Liver (tissue), 9 donors: ENCODE results near the gene SAE1. TPM values are rescaled to one million over a fixed set of nuclear protein-coding genes. Genes with fewer than 3 reads are reported as not detected.

ENCODE experiments used
- DNase-seq: peaks from one replicate; pipeline ENCODE4 v3.0.0-alpha.2; 2017; ENCODE audit warnings: low spot score
- H3K27ac ChIP-seq, 2 donors: one replicate each; pipeline ENCODE4 v1.7.0; 2013; ENCODE audit warnings: inconsistent platforms in 2 of 2, low read length in 2 of 2, control low read depth in 1 of 2, low read depth in 1 of 2, mild to moderate bottlenecking in 1 of 2
- H3K27me3 ChIP-seq, 4 donors: one replicate each; pipeline versions ENCODE4 v1.6.1 to v1.7.0; 2013; ENCODE audit warnings: low read length in 3 of 4, inconsistent platforms in 1 of 4, mild to moderate bottlenecking in 1 of 4, moderate library complexity in 1 of 4; ENCODE audit not compliant: control insufficient read depth in 4 of 4, insufficient read depth in 4 of 4
- H3K36me3 ChIP-seq, 4 donors: one replicate each; pipeline versions ENCODE4 v1.6.1 to v1.7.0; 2013; ENCODE audit warnings: low read length in 3 of 4, mild to moderate bottlenecking in 3 of 4, low read depth in 1 of 4, moderate library complexity in 1 of 4; ENCODE audit not compliant: control insufficient read depth in 4 of 4, insufficient read depth in 3 of 4
- H3K4me1 ChIP-seq, 4 donors: one replicate each; pipeline versions ENCODE4 v1.6.1 to v1.7.0; 2013; ENCODE audit warnings: low read length in 3 of 4, mild to moderate bottlenecking in 3 of 4, moderate library complexity in 1 of 4; ENCODE audit not compliant: control insufficient read depth in 4 of 4, insufficient read depth in 4 of 4
- H3K4me3 ChIP-seq, 3 donors: one replicate each; pipeline versions ENCODE4 v1.6.1 to v1.7.0; 2013; ENCODE audit warnings: low read length in 3 of 3, control low read depth in 1 of 3, low read depth in 1 of 3, mild to moderate bottlenecking in 1 of 3
- H3K9ac ChIP-seq, 2 donors: one replicate each; pipeline ENCODE4 v1.7.0; 2013; ENCODE audit warnings: low read length in 2 of 2, mild to moderate bottlenecking in 2 of 2, moderate library complexity in 2 of 2, control low read depth in 1 of 2, low read depth in 1 of 2
- H3K9me3 ChIP-seq, 4 donors: one replicate each; pipeline versions ENCODE4 v1.6.1 to v1.7.0; 2013; ENCODE audit warnings: low read length in 3 of 4; ENCODE audit not compliant: control insufficient read depth in 4 of 4
- EGR1 ChIP-seq, 2 donors: IDR thresholded peaks; 2 replicates each; pipeline ENCODE4 v1.6.1; 2016 to 2018; ENCODE audit warnings: antibody characterized with exemption in 2 of 2, low read depth in 2 of 2
- FOXA1 ChIP-seq: IDR thresholded peaks from 2 replicates; pipeline ENCODE4 v1.6.1; 2016; ENCODE audit warnings: antibody characterized with exemption
- FOXA2 ChIP-seq: IDR thresholded peaks from 2 replicates; pipeline ENCODE4 v1.6.1; 2016; ENCODE audit warnings: antibody characterized with exemption
- GABPA ChIP-seq, 2 donors: IDR thresholded peaks in 1 of 2; conservative IDR thresholded peaks in 1 of 2; 2 replicates each; pipeline ENCODE4 v1.6.1; 2016; ENCODE audit warnings: antibody characterized with exemption in 2 of 2, mild to moderate bottlenecking in 1 of 2, moderate library complexity in 1 of 2
- HNF4A ChIP-seq, 2 donors: conservative IDR thresholded peaks; 2 replicates each; pipeline ENCODE4 v1.6.1; 2016; ENCODE audit warnings: antibody characterized with exemption in 2 of 2, mild to moderate bottlenecking in 2 of 2
- HNF4G ChIP-seq: IDR thresholded peaks from 2 replicates; pipeline ENCODE4 v1.6.1; 2016; ENCODE audit warnings: antibody characterized with exemption
- JUND ChIP-seq, 2 donors: IDR thresholded peaks; 2 replicates each; pipeline ENCODE4 v1.6.1; 2016; ENCODE audit warnings: antibody characterized with exemption in 2 of 2
- NR2F2 ChIP-seq: IDR thresholded peaks from 2 replicates; pipeline ENCODE4 v1.6.1; 2016; ENCODE audit warnings: antibody characterized with exemption
- RAD21 ChIP-seq, 2 donors: IDR thresholded peaks; 2 replicates each; pipeline ENCODE4 v1.6.1; 2016; ENCODE audit warnings: antibody characterized with exemption in 2 of 2, mild to moderate bottlenecking in 2 of 2
- RXRA ChIP-seq, 2 donors: IDR thresholded peaks; 2 replicates each; pipeline ENCODE4 v1.6.1; 2017 to 2018; ENCODE audit warnings: antibody characterized with exemption in 2 of 2, mild to moderate bottlenecking in 1 of 2
- SP1 ChIP-seq: IDR thresholded peaks from 2 replicates; pipeline ENCODE4 v1.6.1; 2018; ENCODE audit warnings: antibody characterized with exemption, mild to moderate bottlenecking
- TAF1 ChIP-seq: conservative IDR thresholded peaks from 2 replicates; pipeline ENCODE4 v1.6.1; 2016; ENCODE audit warnings: antibody characterized with exemption, mild to moderate bottlenecking
- YY1 ChIP-seq: IDR thresholded peaks from 2 replicates; pipeline ENCODE4 v1.6.1; 2016; ENCODE audit warnings: antibody characterized with exemption, mild to moderate bottlenecking
- WGBS: extraction: QIAGEN DNeasy Blood & Tissue Kit; methylation state at CpG from one replicate; pipeline ENCODE4 v1.1.7; 2013; 5-methylcytosine and 5-hydroxymethylcytosine counted together
- polyA plus RNA-seq, 2 donors: library from polyadenylated mRNA; stranded (reverse) in 1 of 2; unstranded in 1 of 2; fragments of 200-250 nt in 1 of 2; fragments of >200 nt in 1 of 2; fragmentation: Nextera tagmentation in 1 of 2; extraction: Ambion mirVana in 1 of 2; gene quantifications; one replicate each; pipeline versions ENCODE4 v1.2.1 to v1.2.3, GENCODE V29; 2013 to 2015
- total RNA-seq, 2 donors: library from RNA; depleted of rRNA; stranded (reverse); fragments of >200 nt; gene quantifications; one replicate each; pipeline ENCODE4 v1.2.3, GENCODE V29; 2014
- TF ChIP-seq, protein P1 (sequence below): fragments of 150-350 bp; IDR thresholded peaks from 2 replicates; pipeline ENCODE4 v1.5.1; 2017; ENCODE audit warnings: improper control_type of control experiment, low read depth, low read length; ENCODE audit not compliant: missing input control
- TF ChIP-seq, protein P2 (sequence below): IDR thresholded peaks from 2 replicates; pipeline ENCODE4 v1.6.1; 2016; ENCODE audit warnings: antibody characterized with exemption
- TF ChIP-seq, protein P3 (sequence below): IDR thresholded peaks from 2 replicates; pipeline ENCODE4 v1.6.1; 2016; ENCODE audit warnings: antibody characterized with exemption
- TF ChIP-seq, protein P4 (sequence below): IDR thresholded peaks from 2 replicates; pipeline ENCODE4 v1.6.1; 2016; ENCODE audit warnings: antibody characterized with exemption
- TF ChIP-seq, protein P5 (sequence below): IDR thresholded peaks from 2 replicates; pipeline ENCODE4 v1.6.1; 2016; ENCODE audit warnings: antibody characterized with exemption, mild to moderate bottlenecking
- donor health status: healthy.
- donor health status: healthy.
- donor health status: healthy.
- donor health status: healthy.
- donor health status: healthy.

Gene SAE1
- total and polyA plus RNA-seq, 4 donors: 19.0 to 31.8 (median 27.0) TPM

DNA sequence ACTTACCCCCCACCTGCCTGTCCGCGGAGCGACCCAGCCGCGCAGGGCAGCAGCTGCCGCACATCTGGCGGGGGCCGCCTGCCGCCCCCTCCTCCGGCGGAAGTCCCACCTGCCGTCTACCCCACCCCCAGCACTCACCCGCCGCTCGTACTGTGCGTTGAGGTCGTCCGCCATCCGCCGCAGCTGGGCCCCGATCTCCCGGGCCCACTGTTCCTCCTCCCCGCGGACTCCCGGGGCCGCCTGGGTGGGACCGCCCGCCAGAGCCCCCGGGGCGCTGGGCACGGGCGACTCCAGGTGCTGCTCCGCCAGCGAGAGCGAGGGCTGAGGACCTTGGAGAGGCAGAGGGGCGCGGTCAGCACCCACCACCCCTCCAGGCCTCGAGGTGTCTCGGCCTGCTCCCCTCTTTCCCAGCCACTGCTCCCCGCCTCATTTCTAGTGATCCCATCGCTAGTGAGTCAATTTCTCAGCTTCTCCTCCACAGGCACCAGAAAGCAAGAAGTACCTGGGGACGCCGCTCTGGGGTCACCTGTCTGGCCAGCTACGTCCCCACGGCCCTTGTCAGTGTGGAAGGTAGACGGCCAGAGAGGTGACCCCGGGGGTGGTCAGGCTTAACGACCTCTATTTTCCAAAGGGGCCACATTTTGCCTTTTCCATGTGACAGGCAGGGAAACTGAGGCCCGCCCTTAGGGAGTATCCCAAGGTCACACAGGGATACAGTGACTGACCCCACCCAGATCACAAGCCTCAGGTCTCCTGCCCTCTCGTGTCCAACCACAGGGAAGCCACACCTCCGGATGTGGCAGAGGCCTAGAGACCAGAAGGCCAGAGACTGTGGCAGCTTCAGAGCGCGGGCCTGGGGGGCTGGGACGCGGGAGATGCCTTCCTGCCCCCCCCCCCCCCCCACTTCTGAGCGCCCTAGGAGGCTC lies 96.1 kb downstream of the SAE1 start (continued):
- TF ChIP-seq, protein P1, sequence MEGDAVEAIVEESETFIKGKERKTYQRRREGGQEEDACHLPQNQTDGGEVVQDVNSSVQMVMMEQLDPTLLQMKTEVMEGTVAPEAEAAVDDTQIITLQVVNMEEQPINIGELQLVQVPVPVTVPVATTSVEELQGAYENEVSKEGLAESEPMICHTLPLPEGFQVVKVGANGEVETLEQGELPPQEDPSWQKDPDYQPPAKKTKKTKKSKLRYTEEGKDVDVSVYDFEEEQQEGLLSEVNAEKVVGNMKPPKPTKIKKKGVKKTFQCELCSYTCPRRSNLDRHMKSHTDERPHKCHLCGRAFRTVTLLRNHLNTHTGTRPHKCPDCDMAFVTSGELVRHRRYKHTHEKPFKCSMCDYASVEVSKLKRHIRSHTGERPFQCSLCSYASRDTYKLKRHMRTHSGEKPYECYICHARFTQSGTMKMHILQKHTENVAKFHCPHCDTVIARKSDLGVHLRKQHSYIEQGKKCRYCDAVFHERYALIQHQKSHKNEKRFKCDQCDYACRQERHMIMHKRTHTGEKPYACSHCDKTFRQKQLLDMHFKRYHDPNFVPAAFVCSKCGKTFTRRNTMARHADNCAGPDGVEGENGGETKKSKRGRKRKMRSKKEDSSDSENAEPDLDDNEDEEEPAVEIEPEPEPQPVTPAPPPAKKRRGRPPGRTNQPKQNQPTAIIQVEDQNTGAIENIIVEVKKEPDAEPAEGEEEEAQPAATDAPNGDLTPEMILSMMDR: no peak
- no peak for TF ChIP-seq FOXA2
- TF ChIP-seq FOXA1: no peak
- no peak for TF ChIP-seq TAF1
- TF ChIP-seq SP1: peak; percentile 68

DNA sequence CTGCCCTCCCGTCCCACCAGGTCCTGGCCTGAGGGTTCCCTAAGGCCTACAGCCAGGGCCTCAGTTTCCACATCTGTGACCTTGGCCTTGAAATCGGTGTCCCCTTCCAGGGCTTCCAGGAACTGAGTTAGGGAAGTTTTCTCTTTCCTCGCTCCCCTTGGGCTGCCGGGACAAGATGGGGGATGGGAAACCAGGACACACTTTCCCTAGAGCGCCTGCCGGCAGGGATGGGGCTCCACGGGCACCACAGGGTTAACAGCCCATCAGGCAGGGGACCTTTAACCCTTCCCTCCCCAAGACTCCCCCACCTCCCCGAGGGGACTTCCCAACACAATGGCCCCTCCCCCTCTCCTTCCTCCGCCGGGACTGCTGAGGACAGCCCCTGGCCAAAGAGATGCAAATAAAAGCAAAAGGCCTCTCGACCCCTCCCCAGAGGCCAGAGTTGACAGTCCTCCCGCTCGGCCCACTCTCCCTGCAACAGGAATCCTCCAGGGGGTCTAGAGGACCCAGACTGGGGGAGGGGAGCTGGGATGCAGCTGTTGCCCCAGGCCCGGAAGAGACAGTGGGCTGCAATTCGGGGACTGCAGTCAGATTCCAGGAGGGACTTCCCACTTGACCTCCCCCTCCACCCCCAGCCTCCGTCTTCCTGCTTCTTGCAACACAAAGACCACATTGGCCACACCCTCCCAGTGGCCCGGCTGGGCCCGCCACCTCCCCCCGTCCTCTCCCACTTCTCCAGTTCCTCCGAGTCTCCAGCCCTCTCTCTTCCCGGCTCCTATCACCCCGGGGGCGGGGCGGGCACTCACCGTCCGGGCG lies 96.9 kb downstream of the SAE1 start:
- no peaks in the 10 kb centered on the region for H3K27me3 ChIP-seq
- peak overlapping the region; percentile 98 for H3K27ac ChIP-seq
- DNase-seq: peak; percentile 58
- 2% methylated on average over 27 of the region's 27 CpGs for WGBS
- H3K4me3 ChIP-seq: peak overlapping the region; percentile 42 to 73 (median 60)
- H3K4me1 ChIP-seq: peaks cover 9 to 42% (median 29%) of the 10 kb centered on the region in 4 donors
- peaks cover 0 to 3% (median 0%) of the 10 kb centered on the region in 4 donors for H3K36me3 ChIP-seq
- no peaks in the 10 kb centered on the region for H3K9me3 ChIP-seq
- H3K9ac ChIP-seq: peak overlapping the region; percentile 60 to 74
- TF ChIP-seq, protein P2, sequence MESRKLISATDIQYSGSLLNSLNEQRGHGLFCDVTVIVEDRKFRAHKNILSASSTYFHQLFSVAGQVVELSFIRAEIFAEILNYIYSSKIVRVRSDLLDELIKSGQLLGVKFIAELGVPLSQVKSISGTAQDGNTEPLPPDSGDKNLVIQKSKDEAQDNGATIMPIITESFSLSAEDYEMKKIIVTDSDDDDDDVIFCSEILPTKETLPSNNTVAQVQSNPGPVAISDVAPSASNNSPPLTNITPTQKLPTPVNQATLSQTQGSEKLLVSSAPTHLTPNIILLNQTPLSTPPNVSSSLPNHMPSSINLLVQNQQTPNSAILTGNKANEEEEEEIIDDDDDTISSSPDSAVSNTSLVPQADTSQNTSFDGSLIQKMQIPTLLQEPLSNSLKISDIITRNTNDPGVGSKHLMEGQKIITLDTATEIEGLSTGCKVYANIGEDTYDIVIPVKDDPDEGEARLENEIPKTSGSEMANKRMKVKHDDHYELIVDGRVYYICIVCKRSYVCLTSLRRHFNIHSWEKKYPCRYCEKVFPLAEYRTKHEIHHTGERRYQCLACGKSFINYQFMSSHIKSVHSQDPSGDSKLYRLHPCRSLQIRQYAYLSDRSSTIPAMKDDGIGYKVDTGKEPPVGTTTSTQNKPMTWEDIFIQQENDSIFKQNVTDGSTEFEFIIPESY: no peak
- TF ChIP-seq GABPA (IDR thresholded peaks at IDR 0.05 in 1 of 2, conservative IDR thresholded peaks at IDR 0.05 in 1 of 2) (no peak), RAD21 (IDR thresholded peaks at IDR 0.05) (no peak), JUND (IDR thresholded peaks at IDR 0.05) (no peak), NR2F2 (peak; percentile 80), HNF4A (conservative IDR thresholded peaks at IDR 0.05) (no peak), EGR1 (IDR thresholded peaks at IDR 0.05; ENCODE audit: low read depth in 2 of 2) (no peak), YY1 (peak; percentile 27), HNF4G (no peak), RXRA (IDR thresholded peaks at IDR 0.05) (peak in 1 of 2 donors; percentile 9), SP1 (peak; percentile 15), FOXA2 (no peak), TAF1 (no peak), FOXA1 (no peak)
- TF ChIP-seq, protein P3, sequence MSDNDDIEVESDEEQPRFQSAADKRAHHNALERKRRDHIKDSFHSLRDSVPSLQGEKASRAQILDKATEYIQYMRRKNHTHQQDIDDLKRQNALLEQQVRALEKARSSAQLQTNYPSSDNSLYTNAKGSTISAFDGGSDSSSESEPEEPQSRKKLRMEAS: no peak
- TF ChIP-seq, protein P1: peak; percentile 1
- TF ChIP-seq, protein P4, sequence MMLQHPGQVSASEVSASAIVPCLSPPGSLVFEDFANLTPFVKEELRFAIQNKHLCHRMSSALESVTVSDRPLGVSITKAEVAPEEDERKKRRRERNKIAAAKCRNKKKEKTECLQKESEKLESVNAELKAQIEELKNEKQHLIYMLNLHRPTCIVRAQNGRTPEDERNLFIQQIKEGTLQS: no peak
- TF ChIP-seq, protein P5, sequence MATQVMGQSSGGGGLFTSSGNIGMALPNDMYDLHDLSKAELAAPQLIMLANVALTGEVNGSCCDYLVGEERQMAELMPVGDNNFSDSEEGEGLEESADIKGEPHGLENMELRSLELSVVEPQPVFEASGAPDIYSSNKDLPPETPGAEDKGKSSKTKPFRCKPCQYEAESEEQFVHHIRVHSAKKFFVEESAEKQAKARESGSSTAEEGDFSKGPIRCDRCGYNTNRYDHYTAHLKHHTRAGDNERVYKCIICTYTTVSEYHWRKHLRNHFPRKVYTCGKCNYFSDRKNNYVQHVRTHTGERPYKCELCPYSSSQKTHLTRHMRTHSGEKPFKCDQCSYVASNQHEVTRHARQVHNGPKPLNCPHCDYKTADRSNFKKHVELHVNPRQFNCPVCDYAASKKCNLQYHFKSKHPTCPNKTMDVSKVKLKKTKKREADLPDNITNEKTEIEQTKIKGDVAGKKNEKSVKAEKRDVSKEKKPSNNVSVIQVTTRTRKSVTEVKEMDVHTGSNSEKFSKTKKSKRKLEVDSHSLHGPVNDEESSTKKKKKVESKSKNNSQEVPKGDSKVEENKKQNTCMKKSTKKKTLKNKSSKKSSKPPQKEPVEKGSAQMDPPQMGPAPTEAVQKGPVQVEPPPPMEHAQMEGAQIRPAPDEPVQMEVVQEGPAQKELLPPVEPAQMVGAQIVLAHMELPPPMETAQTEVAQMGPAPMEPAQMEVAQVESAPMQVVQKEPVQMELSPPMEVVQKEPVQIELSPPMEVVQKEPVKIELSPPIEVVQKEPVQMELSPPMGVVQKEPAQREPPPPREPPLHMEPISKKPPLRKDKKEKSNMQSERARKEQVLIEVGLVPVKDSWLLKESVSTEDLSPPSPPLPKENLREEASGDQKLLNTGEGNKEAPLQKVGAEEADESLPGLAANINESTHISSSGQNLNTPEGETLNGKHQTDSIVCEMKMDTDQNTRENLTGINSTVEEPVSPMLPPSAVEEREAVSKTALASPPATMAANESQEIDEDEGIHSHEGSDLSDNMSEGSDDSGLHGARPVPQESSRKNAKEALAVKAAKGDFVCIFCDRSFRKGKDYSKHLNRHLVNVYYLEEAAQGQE: no peak
